Gastroesophageal sphincter (tissue), 4 donors: ENCODE measurements around the gene UQCC2. TPM values are rescaled to one million over a fixed set of nuclear protein-coding genes. Genes with fewer than 3 reads are reported as not detected.

Experiments used
- ATAC-seq: fragments of 150-250 bp; one replicate; pipeline ENCODE4 v1.9.1; 2016; ENCODE audit warnings: mild to moderate bottlenecking, moderate library complexity
- H3K27ac ChIP-seq, 4 donors: fragments of 200-600 bp; sonication (generic) in 3 of 4; 1 replicate in 3 of 4; 2 replicates in 1 of 4; pipeline ENCODE4 v1.5.1; 2016 to 2019
- H3K27me3 ChIP-seq: fragments of 200-600 bp; sonication (generic); one replicate; pipeline ENCODE4 v1.5.1; 2019
- H3K36me3 ChIP-seq, 2 donors: fragments of 200-600 bp; sonication (generic); one replicate each; pipeline ENCODE4 v1.5.1; 2019; ENCODE audit warnings: control low read depth in 1 of 2
- H3K4me1 ChIP-seq, 3 donors: fragments of 200-600 bp; sonication (generic); 1 replicate in 2 of 3; 2 replicates in 1 of 3; pipeline ENCODE4 v1.5.1; 2016 to 2019; ENCODE audit warnings: control low read depth in 2 of 3
- H3K4me3 ChIP-seq, 2 donors: fragments of 200-600 bp; sonication (generic); one replicate each; pipeline ENCODE4 v1.5.1; 2019; ENCODE audit warnings: mild to moderate bottlenecking in 1 of 2, moderate library complexity in 1 of 2
- H3K9me3 ChIP-seq, 3 donors: fragments of 200-600 bp; sonication (generic); one replicate each; pipeline ENCODE4 v1.5.1; 2017 to 2019; ENCODE audit warnings: control low read depth in 2 of 3
- EP300 ChIP-seq: sonication (generic); formaldehyde crosslinking; IDR thresholded peaks from one replicate; pipeline ENCODE4 v1.6.1; 2017; ENCODE audit warnings: antibody characterized with exemption, mild to moderate bottlenecking
- POLR2A ChIP-seq, 2 donors: fragments of 450-650 bp; IDR thresholded peaks; one replicate each; pipeline ENCODE4 v1.6.1; 2017; ENCODE audit warnings: antibody characterized with exemption in 2 of 2, mild to moderate bottlenecking in 2 of 2, moderate library complexity in 1 of 2
- POLR2AphosphoS5 ChIP-seq: sonication (generic); formaldehyde crosslinking; IDR thresholded peaks from one replicate; pipeline ENCODE4 v1.6.1; 2017; ENCODE audit warnings: antibody characterized with exemption
- WGBS, 2 donors: methylation state at CpG; one replicate each; pipeline ENCODE4 v1.1.5; 2018; ENCODE audit warnings: low coverage in 1 of 2; 5-methylcytosine and 5-hydroxymethylcytosine counted together
- total RNA-seq, 4 donors: library from RNA; depleted of rRNA; stranded (reverse); fragments of >200 nt; gene quantifications; one replicate each; pipeline ENCODE4 v1.1.0, GENCODE V29; 2016
- TF ChIP-seq, protein P1 (sequence below), 4 experiments: fragments of 200-600 bp in 2 of 4; fragments of 450-650 bp in 2 of 4; sonication (generic) in 1 of 4; IDR thresholded peaks; one replicate each; pipeline ENCODE4 v1.5.1; 2017 to 2019; ENCODE audit warnings: antibody characterized with exemption in 4 of 4, mild to moderate bottlenecking in 2 of 4, moderate library complexity in 2 of 4

UQCC2 gene
- total RNA-seq, 4 donors from 2014 or later = 14.5 to 25.3 (median 17.7) TPM

GRCh38 chr6:33744895-33745546 lies 33.5 kb upstream of the UQCC2 start:
- H3K27ac ChIP-seq = peak overlapping the region in 3 of 4 donors; percentile 51 to 68 (median 53)
- H3K4me3 ChIP-seq = peak overlapping the region in 1 of 2 donors; percentile 41
- peaks cover 0 to 19% (median 0%) of the 10 kb centered on the region in 3 donors for H3K4me1 ChIP-seq
- no peaks in the 10 kb centered on the region for H3K36me3 ChIP-seq
- peaks cover 42% of the 10 kb centered on the region for H3K27me3 ChIP-seq
- ATAC-seq = no peak
- H3K9me3 ChIP-seq = no peaks in the 10 kb centered on the region
- WGBS, 2 donors = 70 to 80% methylated on average over 2 to 7 of the region's 13 CpGs
- TF ChIP-seq, protein P1, sequence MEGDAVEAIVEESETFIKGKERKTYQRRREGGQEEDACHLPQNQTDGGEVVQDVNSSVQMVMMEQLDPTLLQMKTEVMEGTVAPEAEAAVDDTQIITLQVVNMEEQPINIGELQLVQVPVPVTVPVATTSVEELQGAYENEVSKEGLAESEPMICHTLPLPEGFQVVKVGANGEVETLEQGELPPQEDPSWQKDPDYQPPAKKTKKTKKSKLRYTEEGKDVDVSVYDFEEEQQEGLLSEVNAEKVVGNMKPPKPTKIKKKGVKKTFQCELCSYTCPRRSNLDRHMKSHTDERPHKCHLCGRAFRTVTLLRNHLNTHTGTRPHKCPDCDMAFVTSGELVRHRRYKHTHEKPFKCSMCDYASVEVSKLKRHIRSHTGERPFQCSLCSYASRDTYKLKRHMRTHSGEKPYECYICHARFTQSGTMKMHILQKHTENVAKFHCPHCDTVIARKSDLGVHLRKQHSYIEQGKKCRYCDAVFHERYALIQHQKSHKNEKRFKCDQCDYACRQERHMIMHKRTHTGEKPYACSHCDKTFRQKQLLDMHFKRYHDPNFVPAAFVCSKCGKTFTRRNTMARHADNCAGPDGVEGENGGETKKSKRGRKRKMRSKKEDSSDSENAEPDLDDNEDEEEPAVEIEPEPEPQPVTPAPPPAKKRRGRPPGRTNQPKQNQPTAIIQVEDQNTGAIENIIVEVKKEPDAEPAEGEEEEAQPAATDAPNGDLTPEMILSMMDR (IDR thresholded peaks at IDR 0.05) = no peak
- TF ChIP-seq EP300 (no peak), POLR2A (IDR thresholded peaks at IDR 0.05) (no peak), POLR2AphosphoS5 (no peak)

- ATAC-seq = peak; percentile 63
- WGBS, 2 donors = 3 to 33% methylated on average over 4 to 8 of the region's 11 CpGs
- H3K9me3 ChIP-seq = no peaks in the 10 kb centered on the region
- TF ChIP-seq, protein P1 (IDR thresholded peaks at IDR 0.05) = peak in 3 of 4 experiments; percentile 73 to 89 (median 81)
- TF ChIP-seq POLR2A (IDR thresholded peaks at IDR 0.05) (no peak), EP300 (no peak), POLR2AphosphoS5 (peak; percentile 24)
- H3K27ac ChIP-seq = peak overlapping the region in 1 of 4 donors; percentile 68
- no peaks in the 10 kb centered on the region for H3K36me3 ChIP-seq
- H3K4me3 ChIP-seq = peak overlapping the region in 1 of 2 donors; percentile 41
- H3K4me1 ChIP-seq = peaks cover 0 to 19% (median 0%) of the 10 kb centered on the region in 3 donors
- H3K27me3 ChIP-seq = peaks cover 42% of the 10 kb centered on the region
Observed at GRCh38 chr6:33744001-33744848, 32.7 kb upstream of the UQCC2 start.

DNA sequence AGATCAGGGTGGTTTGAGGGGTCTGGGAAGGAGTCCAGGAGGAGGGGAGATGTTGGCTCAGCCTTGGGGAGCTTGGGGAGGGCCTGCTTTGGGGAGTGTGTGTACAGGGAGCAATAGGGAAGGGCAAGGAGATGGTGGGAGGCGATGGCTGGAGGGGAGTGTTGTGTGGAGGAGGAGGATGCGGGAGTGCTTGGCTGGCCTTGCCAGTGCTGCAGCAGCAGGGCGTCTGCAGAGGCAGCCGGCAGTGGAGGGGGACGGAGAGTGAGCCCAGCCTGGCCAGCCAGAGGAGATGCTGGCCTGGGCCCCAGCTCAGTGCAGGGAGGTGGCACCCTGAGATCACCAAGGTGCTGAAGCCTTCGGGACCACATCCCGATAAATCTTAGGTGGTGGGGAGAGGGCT lies 31.3 kb upstream of the UQCC2 start:
- no peak overlapping the region for H3K27ac ChIP-seq
- 32 to 55% methylated on average over 5 to 7 of the region's 7 CpGs for WGBS, 2 donors
- ATAC-seq = no peak
- H3K4me1 ChIP-seq = peaks cover 0 to 19% (median 0%) of the 10 kb centered on the region in 3 donors
- TF ChIP-seq, protein P1 (IDR thresholded peaks at IDR 0.05) = no peak
- no peak for TF ChIP-seq EP300
- TF ChIP-seq POLR2AphosphoS5 = no peak
- no peak for TF ChIP-seq POLR2A (IDR thresholded peaks at IDR 0.05)
- H3K36me3 ChIP-seq = peaks cover 0 to 4% of the 10 kb centered on the region in 2 donors
- H3K27me3 ChIP-seq = peaks cover 42% of the 10 kb centered on the region
- no peaks in the 10 kb centered on the region for H3K9me3 ChIP-seq
- no peak overlapping the region for H3K4me3 ChIP-seq

DNA sequence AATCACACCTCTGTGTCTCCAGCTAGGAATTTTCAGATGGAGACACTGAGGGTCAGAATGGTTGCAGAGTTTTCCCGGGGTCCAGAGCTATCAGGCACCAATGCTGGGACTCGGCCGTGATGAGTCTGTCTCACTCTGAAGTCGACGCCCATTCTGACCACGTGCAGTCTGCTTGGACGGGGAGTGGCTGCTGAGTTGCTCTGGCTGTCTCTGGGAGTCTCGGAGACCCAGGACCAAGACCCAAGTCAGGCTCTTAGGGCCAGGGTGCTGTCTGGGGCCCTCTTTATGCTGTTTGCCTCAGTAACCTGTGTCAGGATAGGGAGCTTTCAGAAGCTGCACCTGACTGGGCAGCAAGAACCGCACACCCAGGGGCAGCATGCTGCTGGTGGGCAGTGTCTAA lies 30.6 kb upstream of the UQCC2 start:
- TF ChIP-seq, protein P1 (IDR thresholded peaks at IDR 0.05) = no peak
- TF ChIP-seq POLR2A (IDR thresholded peaks at IDR 0.05) = no peak
- TF ChIP-seq EP300 = no peak
- no peak for TF ChIP-seq POLR2AphosphoS5
- H3K27ac ChIP-seq = no peak overlapping the region
- ATAC-seq = no peak
- peaks cover 42% of the 10 kb centered on the region for H3K27me3 ChIP-seq
- peaks cover 0 to 19% (median 0%) of the 10 kb centered on the region in 3 donors for H3K4me1 ChIP-seq
- H3K36me3 ChIP-seq = peaks cover 0 to 4% of the 10 kb centered on the region in 2 donors
- no peak overlapping the region for H3K4me3 ChIP-seq
- WGBS, 2 donors = 29% methylated on average over 9 of the region's 9 CpGs; no CpG with 5 or more reads in 1 of the 2 donors
- no peaks in the 10 kb centered on the region for H3K9me3 ChIP-seq
